GM21576 (cell line): ENCODE measurements around the gene RANBP9.

ENCODE experiments used
- ATAC-seq: cut with Tn5 transposase; IDR thresholded peaks from one replicate; pipeline ENCODE4 v1.9.1; 2021; ENCODE audit warnings: mild to moderate bottlenecking, moderate library complexity; ENCODE audit not compliant: unreplicated experiment

Gene RANBP9

DNA sequence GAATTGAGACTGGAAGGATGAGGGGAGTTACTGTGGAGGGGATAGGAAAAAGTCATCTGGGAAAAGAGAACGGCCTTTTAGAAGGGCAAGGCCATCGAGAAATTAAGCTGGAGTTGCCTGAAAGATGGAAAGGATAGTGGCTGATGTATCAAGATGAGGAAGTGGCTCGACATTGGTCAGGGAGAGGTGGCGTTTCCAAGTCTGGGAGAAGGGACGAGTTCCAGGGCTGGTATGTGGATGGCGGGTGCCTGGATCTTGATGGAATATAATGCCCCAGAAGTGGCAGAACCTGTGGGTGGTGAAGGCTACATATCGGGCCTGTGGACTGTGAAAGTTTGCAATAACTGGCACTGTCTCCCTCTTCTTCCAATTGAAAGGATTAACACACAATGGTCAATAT lies 139.4 kb downstream of the RANBP9 start:
- no peak for ATAC-seq
